Astrocyte (in vitro differentiated cells and primary cell): ENCODE measurements around the gene F12.

Experiments used
- CTCF ChIP-seq: IDR thresholded peaks from 2 replicates; pipeline ENCODE4 v1.5.1; 2011; ENCODE audit warnings: low read depth, mild to moderate bottlenecking, inconsistent platforms, low read length, moderate library complexity; ENCODE audit not compliant: insufficient read depth
- EZH2 ChIP-seq: IDR thresholded peaks from 2 replicates; pipeline ENCODE4 v1.6.1; 2012; ENCODE audit warnings: mild to moderate bottlenecking, low read length, inconsistent platforms; ENCODE audit not compliant: insufficient read depth

- TF ChIP-seq CTCF (no peak), EZH2 (no peak)
Measured at GRCh38 chr5:177357459-177358351, 51.7 kb downstream of the F12 start, which contains the start of gene RGS14.
